GM21528 (cell line): Measurements from ENCODE around the gene RAB12.
"Not testable (repeated sequence)": the region's sequence is repeated elsewhere in the genome, so short reads cannot be mapped to it uniquely, and the experiment has no call there.

ENCODE experiments used
- ATAC-seq: cut with Tn5 transposase; IDR thresholded peaks from one replicate; pipeline ENCODE4 v1.9.1; 2021; ENCODE audit warnings: mild to moderate bottlenecking, moderate library complexity; ENCODE audit not compliant: unreplicated experiment, low FRiP score

RAB12 gene

GRCh38 chr18:8608795-8609658 is at the start of gene RAB12:
RAB12 (plus strand) TSS chr18:8609437; CDS start chr18:8609440, 3 bp downstream.
- ATAC-seq: peak; percentile 73

- ATAC-seq: no peak
Measured at GRCh38 chr18:8559612-8560186, 49.5 kb upstream of the RAB12 start.

GRCh38 chr18:8561123-8561910 is 47.9 kb upstream of the RAB12 start:
- no peak for ATAC-seq

- no peak for ATAC-seq
Measured at GRCh38 chr18:8562070-8562469, 47.2 kb upstream of the RAB12 start.

GRCh38 chr18:8562919-8563318 is 46.3 kb upstream of the RAB12 start:
- ATAC-seq: no peak

- no peak for ATAC-seq
Measured at GRCh38 chr18:8571399-8571798, 37.8 kb upstream of the RAB12 start.

GRCh38 chr18:8573766-8574165 is 35.5 kb upstream of the RAB12 start:
- ATAC-seq: not testable (repeated sequence)

GRCh38 chr18:8584798-8585197 is 24.4 kb upstream of the RAB12 start:
- ATAC-seq: no peak

- no peak for ATAC-seq
Measured at GRCh38 chr18:8586941-8587340, 22.3 kb upstream of the RAB12 start.

GRCh38 chr18:8595445-8595844 is 13.8 kb upstream of the RAB12 start:
- ATAC-seq: no peak

GRCh38 chr18:8601277-8602032 is 7.8 kb upstream of the RAB12 start:
- ATAC-seq: peak; percentile 55

GRCh38 chr18:8602040-8602439 is 7.2 kb upstream of the RAB12 start:
- ATAC-seq: peak; percentile 25

- ATAC-seq: no peak
Measured at GRCh38 chr18:8602557-8602956, 6.7 kb upstream of the RAB12 start.

GRCh38 chr18:8603663-8604520 is 5.3 kb upstream of the RAB12 start:
- ATAC-seq: no peak

GRCh38 chr18:8605974-8606373 is 3.3 kb upstream of the RAB12 start:
- no peak for ATAC-seq

GRCh38 chr18:8607776-8608742 is 1.2 kb upstream of the RAB12 start:
- ATAC-seq: peak; percentile 30

GRCh38 chr18:8609659-8610458 is 622 bp downstream of the RAB12 start:
- ATAC-seq: peak; percentile 10

- no peak for ATAC-seq
Measured at GRCh38 chr18:8610459-8610851, 1.2 kb downstream of the RAB12 start.
